ENCODE measurements around the gene ZAP70. TPM values are rescaled to one million over a fixed set of nuclear protein-coding genes. Genes with fewer than 3 reads are reported as not detected.
"Not testable (repeated sequence)": the region's sequence is repeated elsewhere in the genome, so short reads cannot be mapped to it uniquely, and the experiment has no call there.

ZAP70 gene
- total RNA-seq, 1 donor from 2014 or later = 240 TPM

GRCh38 chr2:97703741-97704140, 9.6 kb upstream of the ZAP70 start:
- intact Hi-C loops (cut with micrococcal nuclease) = no loop called here
- Mint-ChIP-seq H3K27ac (no peak overlapping the region), H3K4me3 (no peak overlapping the region), H3K4me1 (peaks cover 4% of the 10 kb centered on the region), H3K36me3 (ENCODE audit: low read depth) (no peaks in the 10 kb centered on the region), H3K9me3 (no peaks in the 10 kb centered on the region), H3K27me3 (peaks cover 4% of the 10 kb centered on the region)
- no peak for DNase-seq

GRCh38 chr2:97704989-97705388, 8.4 kb upstream of the ZAP70 start:
- Mint-ChIP-seq H3K27me3 (peaks cover 2% of the 10 kb centered on the region), H3K4me3 (no peak overlapping the region), H3K36me3 (ENCODE audit: low read depth) (peaks cover under 1% of the 10 kb centered on the region), H3K9me3 (no peaks in the 10 kb centered on the region), H3K27ac (no peak overlapping the region), H3K4me1 (peaks cover 7% of the 10 kb centered on the region)
- intact Hi-C loops (cut with micrococcal nuclease) = no loop called here
- no peak for DNase-seq

- peaks cover 2% of the 10 kb centered on the region for H3K27me3 Mint-ChIP-seq
- H3K4me1 Mint-ChIP-seq = peaks cover 11% of the 10 kb centered on the region
- H3K4me3 Mint-ChIP-seq = no peak overlapping the region
- H3K27ac Mint-ChIP-seq = no peak overlapping the region
- H3K36me3 Mint-ChIP-seq (ENCODE audit: low read depth) = peaks cover 2% of the 10 kb centered on the region
- intact Hi-C loops (cut with micrococcal nuclease) = no loop called here
- H3K9me3 Mint-ChIP-seq = no peaks in the 10 kb centered on the region
- no peak for DNase-seq
These were observed 7.3 kb upstream of the ZAP70 start for GRCh38 chr2:97706112-97706511.

- H3K9me3 Mint-ChIP-seq = no peaks in the 10 kb centered on the region
- peaks cover 2% of the 10 kb centered on the region for H3K27me3 Mint-ChIP-seq
- H3K36me3 Mint-ChIP-seq (ENCODE audit: low read depth) = peaks cover 2% of the 10 kb centered on the region
- intact Hi-C loops (cut with micrococcal nuclease) = no loop called here
- no peak for DNase-seq
- H3K4me1 Mint-ChIP-seq = peaks cover 18% of the 10 kb centered on the region
- no peak overlapping the region for H3K4me3 Mint-ChIP-seq
- no peak overlapping the region for H3K27ac Mint-ChIP-seq
These were observed 6.5 kb upstream of the ZAP70 start for GRCh38 chr2:97706708-97707345.

- intact Hi-C loops (cut with micrococcal nuclease) = no loop called here
- Mint-ChIP-seq H3K36me3 (ENCODE audit: low read depth) (peaks cover 2% of the 10 kb centered on the region), H3K27me3 (peaks cover 2% of the 10 kb centered on the region), H3K4me3 (no peak overlapping the region), H3K27ac (no peak overlapping the region), H3K4me1 (peaks cover 25% of the 10 kb centered on the region), H3K9me3 (no peaks in the 10 kb centered on the region)
- no peak for DNase-seq
These were observed 5.9 kb upstream of the ZAP70 start for GRCh38 chr2:97707362-97708047.

GRCh38 chr2:97708048-97708380, 5.4 kb upstream of the ZAP70 start:
- H3K27ac Mint-ChIP-seq = no peak overlapping the region
- no peak overlapping the region for H3K4me3 Mint-ChIP-seq
- no peaks in the 10 kb centered on the region for H3K9me3 Mint-ChIP-seq
- intact Hi-C loops (cut with micrococcal nuclease) = no loop called here
- H3K36me3 Mint-ChIP-seq (ENCODE audit: low read depth) = peaks cover 2% of the 10 kb centered on the region
- H3K27me3 Mint-ChIP-seq = peaks cover 2% of the 10 kb centered on the region
- H3K4me1 Mint-ChIP-seq = peaks cover 27% of the 10 kb centered on the region
- DNase-seq = no peak

GRCh38 chr2:97708608-97709007, 4.8 kb upstream of the ZAP70 start:
- Mint-ChIP-seq H3K27ac (no peak overlapping the region), H3K4me3 (no peak overlapping the region), H3K36me3 (ENCODE audit: low read depth) (peaks cover 4% of the 10 kb centered on the region), H3K27me3 (peaks cover 2% of the 10 kb centered on the region), H3K4me1 (peaks cover 32% of the 10 kb centered on the region), H3K9me3 (no peaks in the 10 kb centered on the region)
- intact Hi-C loops (cut with micrococcal nuclease) = no loop called here
- no peak for DNase-seq

- H3K27ac Mint-ChIP-seq = peak overlapping the region; percentile 100
- intact Hi-C loops (cut with micrococcal nuclease) = loop anchor here (2.0 to 10.0 kb wide), 2 partner anchors 283 to 673 kb away; partner anchors contain the start of gene TMEM131
- no peaks in the 10 kb centered on the region for H3K27me3 Mint-ChIP-seq
- no peaks in the 10 kb centered on the region for H3K9me3 Mint-ChIP-seq
- peak overlapping the region; percentile 92 for H3K4me3 Mint-ChIP-seq
- peaks cover 28% of the 10 kb centered on the region for H3K36me3 Mint-ChIP-seq (ENCODE audit: low read depth)
- peaks cover 53% of the 10 kb centered on the region for H3K4me1 Mint-ChIP-seq
- no peak for DNase-seq
These were observed 2.0 kb upstream of the ZAP70 start for GRCh38 chr2:97711394-97711711.

GRCh38 chr2:97712175-97712574, 1.2 kb upstream of the ZAP70 start:
- Mint-ChIP-seq H3K27ac (peak overlapping the region; percentile 100), H3K36me3 (ENCODE audit: low read depth) (peaks cover 35% of the 10 kb centered on the region), H3K4me3 (peak overlapping the region; percentile 92), H3K4me1 (peaks cover 60% of the 10 kb centered on the region)
- not testable (repeated sequence) for DNase-seq, H3K9me3 Mint-ChIP-seq, H3K27me3 Mint-ChIP-seq
- intact Hi-C loops (cut with micrococcal nuclease) = loop anchor here (10.0 kb wide), 1 partner anchor 283 kb away; the partner anchor contains the start of gene TMEM131

- Mint-ChIP-seq H3K27ac (peak overlapping the region; percentile 100), H3K4me3 (peak overlapping the region; percentile 92), H3K9me3 (no peaks in the 10 kb centered on the region), H3K36me3 (ENCODE audit: low read depth) (peaks cover 39% of the 10 kb centered on the region), H3K27me3 (no peaks in the 10 kb centered on the region), H3K4me1 (peaks cover 65% of the 10 kb centered on the region)
- intact Hi-C loops (cut with micrococcal nuclease) = loop anchor here (1.0 to 10.0 kb wide), 2 partner anchors 122 to 282 kb away; partner anchors contain the start of gene TMEM131
- peak; percentile 71 for DNase-seq
These were observed 582 bp upstream of the ZAP70 start for GRCh38 chr2:97712693-97713295.

GRCh38 chr2:97714084-97714949, 941 bp downstream of the ZAP70 start:
- intact Hi-C loops (cut with micrococcal nuclease) = loop anchor here (10.0 kb wide), 1 partner anchor 280 kb away; the partner anchor contains the start of gene TMEM131
- Mint-ChIP-seq H3K4me1 (peaks cover 80% of the 10 kb centered on the region), H3K9me3 (no peaks in the 10 kb centered on the region), H3K27ac (peak overlapping the region; percentile 100), H3K27me3 (no peaks in the 10 kb centered on the region), H3K4me3 (peak overlapping the region; percentile 92), H3K36me3 (ENCODE audit: low read depth) (peaks cover 54% of the 10 kb centered on the region)
- DNase-seq = peak; percentile 73

GRCh38 chr2:97714950-97715652, 1.7 kb downstream of the ZAP70 start:
- Mint-ChIP-seq H3K27me3 (no peaks in the 10 kb centered on the region), H3K9me3 (no peaks in the 10 kb centered on the region), H3K4me1 (peaks cover 82% of the 10 kb centered on the region), H3K27ac (peak overlapping the region; percentile 100), H3K36me3 (ENCODE audit: low read depth) (peaks cover 57% of the 10 kb centered on the region), H3K4me3 (peak overlapping the region; percentile 92)
- no peak for DNase-seq
- intact Hi-C loops (cut with micrococcal nuclease) = loop anchor here (10.0 kb wide), 1 partner anchor 280 kb away; the partner anchor contains the start of gene TMEM131
